Measurements from ENCODE around the gene ATP5ME. TPM values are rescaled to one million over a fixed set of nuclear protein-coding genes. Genes with fewer than 3 reads are reported as not detected.
"Not testable (repeated sequence)": the region's sequence is repeated elsewhere in the genome, so short reads cannot be mapped to it uniquely, and the experiment has no call there.

The ATP5ME gene
- total and polyA plus RNA-seq, 3 donors from 2014 or later: 123 to 299 (median 139) TPM

GRCh38 chr4:702618-703048 is 28.6 kb upstream of the ATP5ME start:
- Histone ChIP-seq H3K4me1 (peaks cover 10% of the 10 kb centered on the region), H3K27me3 (no peaks in the 10 kb centered on the region), H3K27ac (no peak overlapping the region), H3K9me3 (no peaks in the 10 kb centered on the region), H3K36me3 (ENCODE audit: low read depth, missing control alignments) (no peaks in the 10 kb centered on the region), H3K4me3 (no peak overlapping the region)
- no peak for TF ChIP-seq POLR2A (IDR thresholded peaks at IDR 0.05)
- TF ChIP-seq CTCF (IDR thresholded peaks at IDR 0.05): no peak
- intact Hi-C loops (cut with DNase I; ENCODE audit: low total_unique reads): no loop called here
- 78 to 83% methylated on average over 6 to 7 of the region's 7 CpGs for WGBS, 2 donors
- DNase-seq: no peak

- Histone ChIP-seq H3K4me1 (no peaks in the 10 kb centered on the region), H3K27me3 (no peaks in the 10 kb centered on the region), H3K4me3 (no peak overlapping the region), H3K36me3 (ENCODE audit: low read depth, missing control alignments) (no peaks in the 10 kb centered on the region), H3K27ac (no peak overlapping the region), H3K9me3 (no peaks in the 10 kb centered on the region)
- TF ChIP-seq CTCF (IDR thresholded peaks at IDR 0.05) (no peak), POLR2A (IDR thresholded peaks at IDR 0.05) (no peak)
- no peak for DNase-seq
- intact Hi-C loops (cut with DNase I; ENCODE audit: low total_unique reads): no loop called here
- 42 to 49% methylated on average over 16 of the region's 16 CpGs for WGBS, 2 donors
These were observed 26.6 kb upstream of the ATP5ME start for GRCh38 chr4:700587-701264.

GRCh38 chr4:699816-700580 is 25.9 kb upstream of the ATP5ME start:
- 80 to 85% methylated on average over 23 to 27 of the region's 27 CpGs for WGBS, 2 donors
- H3K4me3 ChIP-seq: no peak overlapping the region
- no peak for TF ChIP-seq CTCF (IDR thresholded peaks at IDR 0.05)
- TF ChIP-seq POLR2A (IDR thresholded peaks at IDR 0.05): no peak
- no peak for DNase-seq
- H3K27me3 ChIP-seq: no peaks in the 10 kb centered on the region
- no peaks in the 10 kb centered on the region for H3K36me3 ChIP-seq (ENCODE audit: low read depth, missing control alignments)
- intact Hi-C loops (cut with DNase I; ENCODE audit: low total_unique reads): no loop called here
- no peaks in the 10 kb centered on the region for H3K4me1 ChIP-seq
- H3K9me3 ChIP-seq: no peaks in the 10 kb centered on the region
- H3K27ac ChIP-seq: no peak overlapping the region

GRCh38 chr4:694341-694940 is 20.4 kb upstream of the ATP5ME start:
- H3K27me3 ChIP-seq; DNase-seq; H3K36me3 ChIP-seq (ENCODE audit: low read depth, missing control alignments); H3K9me3 ChIP-seq; H3K4me3 ChIP-seq; intact Hi-C loops (cut with DNase I; ENCODE audit: low total_unique reads); H3K4me1 ChIP-seq; H3K27ac ChIP-seq: not testable (repeated sequence)
- 89% methylated on average over 12 of the region's 12 CpGs for WGBS, 2 donors

- WGBS, 2 donors: 66 to 77% methylated on average over 26 to 32 of the region's 32 CpGs
- H3K4me3 ChIP-seq: no peak overlapping the region
- no peak for DNase-seq
- H3K9me3 ChIP-seq: no peaks in the 10 kb centered on the region
- no peaks in the 10 kb centered on the region for H3K4me1 ChIP-seq
- no peaks in the 10 kb centered on the region for H3K27me3 ChIP-seq
- TF ChIP-seq POLR2A (IDR thresholded peaks at IDR 0.05) (no peak), CTCF (IDR thresholded peaks at IDR 0.05) (no peak)
- no peak overlapping the region for H3K27ac ChIP-seq
- intact Hi-C loops (cut with DNase I; ENCODE audit: low total_unique reads): no loop called here
- H3K36me3 ChIP-seq (ENCODE audit: low read depth, missing control alignments): no peaks in the 10 kb centered on the region
These were observed 18.9 kb upstream of the ATP5ME start for GRCh38 chr4:692771-693554.
